Stimulated activated naive CD8-positive, alpha-beta T cell treated with anti-CD3 and anti-CD28 coated beads, Interleukin-15, Interleukin-2, amounts not matched to agents 100 U/mL and 50 U/mL, for 24 hours (primary cell): ENCODE data around the gene DAGLA.

Experiments used
- ATAC-seq: fragments of 150-1000 bp; cut with Tn5 transposase; one replicate; pipeline ENCODE4 v1.10.0; 2021
- DNase-seq: peaks from one replicate; pipeline ENCODE4 v3.0.0; 2021

The DAGLA gene

GRCh38 chr11:61747192-61747966 is 67.2 kb downstream of the DAGLA start:
- DNase-seq (peak; percentile 68), ATAC-seq (no peak)

DNA sequence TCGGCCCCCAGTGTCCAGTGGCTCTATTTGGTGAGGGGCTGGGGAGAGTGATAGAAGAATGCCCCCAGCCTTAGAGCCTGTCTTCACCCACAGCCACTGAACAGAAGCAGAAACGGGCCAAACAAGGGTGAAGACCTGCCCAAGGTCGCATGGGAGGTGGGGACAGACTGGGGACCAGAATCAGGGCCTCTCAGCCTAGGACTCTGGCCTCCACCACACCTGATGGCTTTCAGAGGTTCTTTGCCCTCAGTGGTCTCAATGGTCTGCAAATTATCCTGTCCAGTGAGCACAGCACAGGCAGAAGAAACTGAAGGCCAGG is 67.7 kb downstream of the DAGLA start:
- ATAC-seq (no peak), DNase-seq (no peak)

DNA sequence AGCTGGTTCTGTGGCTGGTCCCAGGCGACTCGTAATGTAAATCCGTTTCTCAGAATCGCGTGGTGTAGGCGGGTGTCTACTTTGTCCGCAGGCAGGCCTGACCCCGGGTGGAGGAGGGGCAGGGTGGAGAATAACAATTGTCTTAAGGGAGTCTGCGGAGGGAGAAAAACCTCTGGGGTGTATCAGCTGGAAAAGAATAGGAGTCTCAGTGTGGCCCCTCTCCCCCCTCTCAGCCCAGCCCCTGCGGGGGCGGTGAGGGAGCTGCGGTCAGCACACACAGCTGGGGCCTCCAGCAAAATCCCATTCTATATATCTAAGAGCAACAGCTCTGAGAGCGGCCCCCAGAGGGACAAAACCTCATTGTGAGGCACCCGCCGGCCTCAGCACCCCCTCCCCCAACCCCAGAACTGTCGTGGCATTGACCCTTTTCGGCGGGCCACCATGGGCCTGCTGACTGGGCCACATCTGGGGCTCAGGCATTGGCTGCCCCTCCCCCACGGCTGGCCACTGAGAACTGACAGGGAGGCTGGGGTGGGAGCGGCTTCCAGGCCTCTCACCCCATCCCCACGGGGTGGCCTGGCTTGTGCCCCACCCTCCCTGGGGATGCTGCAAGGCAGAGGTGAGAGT is 69.5 kb downstream of the DAGLA start:
- DNase-seq: no peak
- ATAC-seq: no peak

- DNase-seq: no peak
- ATAC-seq: no peak
Observed at GRCh38 chr11:61750631-61751273, 70.6 kb downstream of the DAGLA start.

GRCh38 chr11:61751384-61751783 is 71.2 kb downstream of the DAGLA start:
- ATAC-seq (no peak), DNase-seq (no peak)

GRCh38 chr11:61752117-61752924 is 72.1 kb downstream of the DAGLA start, which contains the start of gene MYRF:
Gene MYRF (plus strand): TSS chr11:61752636. CDS start chr11:61752745, 109 bp downstream.
- DNase-seq (peak; percentile 77), ATAC-seq (peak; percentile 76)

- no peak for DNase-seq
- ATAC-seq: no peak
Observed at GRCh38 chr11:61752925-61753521, 72.8 kb downstream of the DAGLA start.

- ATAC-seq: no peak
- no peak for DNase-seq
Observed at GRCh38 chr11:61753672-61754071, 73.5 kb downstream of the DAGLA start.

DNA sequence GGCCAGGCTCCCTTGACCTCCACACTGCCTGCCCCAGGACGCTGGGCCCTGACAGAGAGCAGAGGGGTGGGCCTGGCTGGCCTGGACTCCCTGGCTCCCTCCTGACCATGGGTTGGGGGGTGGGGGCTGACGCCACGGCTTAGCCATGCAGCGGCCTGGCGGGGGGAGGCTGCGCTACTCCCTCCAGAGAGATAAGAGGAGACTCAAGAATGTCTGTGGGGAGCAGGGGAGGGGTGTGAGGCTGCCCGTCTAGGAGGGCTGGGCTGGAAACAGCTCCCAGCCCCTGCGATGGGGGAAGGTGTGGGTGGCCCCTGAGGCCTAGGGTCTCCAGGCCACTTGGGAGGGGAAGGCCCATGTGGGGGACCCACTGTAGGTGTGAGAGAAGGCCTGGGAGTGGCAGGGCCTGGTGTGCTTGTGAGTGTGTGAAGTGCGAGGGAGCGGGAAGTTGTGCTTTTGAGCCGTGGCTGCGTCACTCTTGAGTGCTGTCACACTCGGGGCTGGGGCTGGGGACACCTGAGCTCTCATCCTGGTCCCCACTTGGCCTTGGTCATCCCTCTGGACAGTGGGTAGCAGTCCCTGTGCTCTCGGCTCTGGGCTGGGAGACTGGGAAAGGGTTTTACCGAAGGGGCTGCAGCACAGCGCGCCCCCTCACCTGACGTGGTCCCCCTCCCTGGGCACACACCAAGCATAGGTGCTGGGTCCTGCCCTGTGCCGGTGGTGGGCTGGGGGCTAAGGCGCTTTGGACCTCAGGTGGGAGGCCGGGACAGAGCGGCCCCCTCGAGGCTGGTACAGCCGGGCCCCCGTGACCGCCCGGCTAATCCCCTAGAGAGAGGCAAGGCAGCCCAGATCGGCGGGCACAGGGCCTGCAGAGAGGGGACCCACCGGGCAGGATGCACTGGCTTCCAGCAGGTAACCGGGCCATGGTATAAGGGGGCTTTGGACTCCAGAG is 74.6 kb downstream of the DAGLA start:
- DNase-seq (no peak), ATAC-seq (no peak)

DNA sequence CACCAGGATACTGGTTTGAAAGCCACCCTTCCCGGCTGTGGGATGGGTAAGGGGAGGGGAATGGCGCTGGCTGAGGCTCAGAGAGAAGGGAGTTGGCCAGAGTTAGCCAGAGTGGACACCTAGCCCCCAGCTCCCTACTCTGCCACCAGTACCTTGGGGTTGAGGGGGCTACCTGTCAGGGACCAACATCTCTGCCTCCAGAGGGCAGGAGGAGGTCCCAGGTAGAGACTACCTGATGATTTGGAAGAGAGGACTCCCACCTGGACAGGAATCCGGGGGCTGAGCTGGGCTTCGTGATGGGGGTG is 75.9 kb downstream of the DAGLA start:
- DNase-seq (no peak), ATAC-seq (no peak)

- ATAC-seq (peak; percentile 56), DNase-seq (peak; percentile 32)
Observed at GRCh38 chr11:61756452-61757212, 76.4 kb downstream of the DAGLA start.

GRCh38 chr11:61757213-61757862 is 77.1 kb downstream of the DAGLA start:
- ATAC-seq: no peak

DNA sequence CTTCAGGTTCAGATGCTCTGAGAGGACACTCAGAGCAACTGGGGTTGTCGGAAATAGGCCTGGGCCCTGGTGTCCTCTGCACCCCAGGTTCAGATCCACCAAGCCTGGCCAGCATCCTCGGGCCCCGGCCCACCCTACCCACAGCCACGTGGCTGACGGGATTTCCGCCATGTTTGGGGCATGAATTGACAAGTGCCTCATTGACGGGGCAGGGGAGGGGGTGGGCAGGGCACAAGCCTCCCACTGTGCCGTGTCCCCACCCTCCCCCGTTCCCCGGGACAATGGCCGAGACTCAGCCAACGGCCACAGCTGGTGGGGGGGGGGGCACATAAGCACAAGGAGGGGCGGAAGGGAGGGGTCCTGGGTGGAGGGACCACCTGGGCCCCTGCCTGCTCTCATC is 80.8 kb downstream of the DAGLA start:
- DNase-seq: no peak
- no peak for ATAC-seq

More at GRCh38 chr11:61757213-61757862, 77.1 kb downstream of the DAGLA start:
- no peak for DNase-seq

GRCh38 chr11:61761440-61762222 is 81.4 kb downstream of the DAGLA start:
- DNase-seq (no peak), ATAC-seq (no peak)

- no peak for DNase-seq
- ATAC-seq: no peak
Observed at GRCh38 chr11:61762223-61762615, 82.0 kb downstream of the DAGLA start.

- DNase-seq (no peak), ATAC-seq (no peak)
Observed at GRCh38 chr11:61762798-61763197, 82.6 kb downstream of the DAGLA start.

GRCh38 chr11:61763930-61764605 is 83.9 kb downstream of the DAGLA start:
- ATAC-seq: no peak

GRCh38 chr11:61764606-61765260 is 84.5 kb downstream of the DAGLA start:
- no peak for DNase-seq

More at GRCh38 chr11:61763930-61764605, 83.9 kb downstream of the DAGLA start:
- no peak for DNase-seq

More at GRCh38 chr11:61764606-61765260, 84.5 kb downstream of the DAGLA start:
- ATAC-seq: no peak
